GM18519 (cell line): ENCODE results near the gene CYP4F22.
"Not testable (repeated sequence)": the region's sequence is repeated elsewhere in the genome, so short reads cannot be mapped to it uniquely, and the experiment has no call there.

Source experiments
- ATAC-seq: cut with Tn5 transposase; IDR thresholded peaks from one replicate; pipeline ENCODE4 v1.9.1; 2021; ENCODE audit warnings: mild to moderate bottlenecking, moderate library complexity; ENCODE audit not compliant: unreplicated experiment, low FRiP score

CYP4F22 gene

DNA sequence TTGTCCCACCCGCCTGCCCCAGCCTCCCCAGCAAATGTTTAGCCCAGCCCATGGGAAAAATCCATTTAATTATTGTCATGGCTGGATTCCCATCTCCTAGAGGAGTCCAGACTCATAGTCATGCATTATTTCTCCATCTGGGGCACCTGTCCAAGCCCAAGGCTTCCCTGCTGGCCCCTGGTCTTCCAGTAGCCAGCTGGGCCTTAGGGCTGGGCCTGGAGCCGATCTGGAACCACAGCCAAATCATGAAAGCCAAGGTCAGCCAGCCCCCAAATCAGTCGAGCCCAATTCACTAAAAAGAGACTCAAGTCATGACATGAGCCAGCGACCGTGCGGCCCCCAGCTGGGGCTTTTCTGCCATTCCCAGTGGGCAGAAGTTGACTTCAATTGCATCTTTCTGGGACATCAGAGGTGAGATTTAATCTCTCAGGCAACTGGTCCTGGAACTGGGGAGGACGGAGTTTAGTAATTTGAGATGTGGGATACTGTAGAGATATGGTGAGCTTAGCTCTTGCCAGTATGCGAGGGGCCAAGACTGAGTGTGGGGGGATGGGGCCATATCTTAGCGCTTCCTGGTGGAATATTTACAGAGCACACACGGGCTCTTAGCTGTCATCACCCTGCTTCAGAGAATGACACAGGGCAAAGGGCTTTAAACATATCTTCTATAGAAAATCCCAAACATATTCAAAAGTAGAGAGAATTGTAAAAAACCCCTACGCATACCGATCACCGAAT is 19.7 kb upstream of the CYP4F22 start:
- ATAC-seq: no peak

DNA sequence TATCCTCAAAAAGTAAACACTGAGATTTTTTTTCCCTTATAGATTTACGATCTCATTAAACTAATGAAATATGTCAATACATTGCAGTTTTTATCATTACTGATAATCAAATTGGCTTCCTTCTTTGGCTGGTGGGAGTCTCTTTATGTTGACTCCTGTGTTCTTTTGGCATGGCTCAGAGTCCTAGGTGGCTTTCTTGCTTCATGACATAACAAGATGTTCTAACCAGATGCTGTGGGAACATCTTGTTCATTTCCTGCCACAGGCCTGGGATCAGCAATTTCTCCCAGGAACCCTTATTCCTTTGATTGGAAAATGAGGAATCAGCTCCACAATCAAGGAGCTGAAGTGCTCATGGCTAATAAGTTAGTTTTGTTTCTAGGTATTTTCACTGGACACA is 13.2 kb upstream of the CYP4F22 start:
- ATAC-seq: no peak

GRCh38 chr19:15498156-15498858 is 10.0 kb upstream of the CYP4F22 start:
- ATAC-seq: no peak

GRCh38 chr19:15498910-15499309 is 9.4 kb upstream of the CYP4F22 start:
- no peak for ATAC-seq

GRCh38 chr19:15501596-15501995 is 6.7 kb upstream of the CYP4F22 start:
- no peak for ATAC-seq

DNA sequence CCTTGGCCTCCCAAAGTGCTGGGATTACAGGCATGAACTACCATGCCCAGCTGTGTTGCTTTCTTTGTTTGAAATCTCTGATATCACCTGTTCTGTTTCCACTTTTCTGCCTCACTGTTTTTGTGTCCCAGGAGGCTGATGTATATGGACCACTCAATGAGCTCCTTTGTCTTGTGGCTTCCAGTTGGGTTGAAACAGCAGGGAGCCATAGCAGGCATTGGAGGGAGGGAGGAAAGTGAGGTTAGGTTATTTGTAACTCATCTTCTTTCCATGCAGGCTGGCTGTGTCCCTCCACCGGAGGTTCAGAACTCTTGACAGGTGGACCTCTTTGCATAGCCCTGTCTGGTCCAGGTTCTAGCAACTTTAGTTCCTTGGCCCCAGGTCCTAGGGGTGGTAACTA is 6.1 kb upstream of the CYP4F22 start:
- ATAC-seq: no peak

DNA sequence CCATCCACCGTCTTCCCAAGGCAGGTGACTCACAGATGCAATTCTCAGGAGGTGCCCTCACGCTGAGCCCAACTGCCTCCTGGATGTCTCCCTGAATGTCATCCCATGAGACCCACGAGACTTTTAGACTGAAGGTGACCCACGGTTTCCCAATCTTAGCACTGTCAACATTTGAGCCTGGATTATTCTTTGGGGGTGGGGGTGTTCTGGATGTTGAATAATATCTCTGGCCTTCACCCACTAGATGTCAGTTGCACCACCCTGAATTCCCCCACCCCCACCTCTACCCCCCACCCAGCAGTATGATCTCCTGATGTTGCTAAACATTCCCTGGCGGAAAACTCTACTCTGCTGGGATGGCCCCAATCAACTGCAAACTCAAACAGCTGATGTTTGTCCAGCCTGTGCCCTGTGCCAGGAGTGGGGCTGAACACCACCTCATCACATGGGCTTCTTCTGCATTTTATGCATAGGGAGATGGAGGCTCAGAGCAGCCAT is 2.2 kb upstream of the CYP4F22 start:
- ATAC-seq: no peak

DNA sequence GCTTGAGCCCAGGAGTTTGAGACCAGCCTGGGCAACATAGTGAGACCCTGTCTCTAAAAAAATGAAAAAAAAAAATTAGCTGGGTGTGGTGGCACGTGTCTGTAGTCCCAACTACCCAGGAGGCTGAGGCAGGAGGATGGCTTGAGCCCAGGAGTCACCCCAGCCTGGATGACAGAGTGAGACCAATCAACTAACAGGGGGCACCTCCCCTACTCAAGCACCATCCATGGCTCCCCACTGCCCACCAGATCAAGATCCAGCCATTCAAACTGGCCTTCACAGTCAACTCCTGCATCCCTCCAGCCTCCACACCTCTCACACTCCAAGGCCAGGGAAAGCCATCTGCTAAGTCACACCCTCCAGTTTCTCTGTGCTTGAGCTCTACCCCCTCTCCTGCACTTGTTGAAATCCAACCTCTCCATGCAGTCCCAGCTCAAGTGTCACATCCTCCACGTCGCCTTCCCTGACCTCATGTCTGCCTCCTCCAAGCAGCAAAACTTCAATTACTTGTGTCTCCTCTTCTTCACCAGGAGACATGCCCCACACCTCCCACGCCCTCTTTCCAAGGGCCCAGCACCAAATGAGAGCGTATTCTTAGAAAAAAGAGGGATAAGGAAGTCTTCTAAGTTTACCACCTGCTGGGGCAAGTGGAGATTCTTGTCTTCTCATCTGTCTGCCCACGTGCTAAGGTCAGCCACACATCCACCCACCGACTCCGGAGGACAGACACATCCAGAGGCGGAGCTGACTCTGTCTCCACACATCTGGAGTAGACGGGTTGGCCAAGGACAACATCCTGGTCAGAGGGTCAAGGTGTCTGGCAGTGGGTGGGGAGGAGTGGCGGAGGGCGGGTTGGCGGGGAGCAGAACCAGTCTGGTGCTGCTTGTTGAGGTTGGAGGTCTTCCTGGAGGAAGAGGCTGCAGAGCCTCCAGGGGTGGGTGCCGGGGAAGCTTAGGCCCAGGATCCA is 974 bp upstream of the CYP4F22 start:
- no peak for ATAC-seq

DNA sequence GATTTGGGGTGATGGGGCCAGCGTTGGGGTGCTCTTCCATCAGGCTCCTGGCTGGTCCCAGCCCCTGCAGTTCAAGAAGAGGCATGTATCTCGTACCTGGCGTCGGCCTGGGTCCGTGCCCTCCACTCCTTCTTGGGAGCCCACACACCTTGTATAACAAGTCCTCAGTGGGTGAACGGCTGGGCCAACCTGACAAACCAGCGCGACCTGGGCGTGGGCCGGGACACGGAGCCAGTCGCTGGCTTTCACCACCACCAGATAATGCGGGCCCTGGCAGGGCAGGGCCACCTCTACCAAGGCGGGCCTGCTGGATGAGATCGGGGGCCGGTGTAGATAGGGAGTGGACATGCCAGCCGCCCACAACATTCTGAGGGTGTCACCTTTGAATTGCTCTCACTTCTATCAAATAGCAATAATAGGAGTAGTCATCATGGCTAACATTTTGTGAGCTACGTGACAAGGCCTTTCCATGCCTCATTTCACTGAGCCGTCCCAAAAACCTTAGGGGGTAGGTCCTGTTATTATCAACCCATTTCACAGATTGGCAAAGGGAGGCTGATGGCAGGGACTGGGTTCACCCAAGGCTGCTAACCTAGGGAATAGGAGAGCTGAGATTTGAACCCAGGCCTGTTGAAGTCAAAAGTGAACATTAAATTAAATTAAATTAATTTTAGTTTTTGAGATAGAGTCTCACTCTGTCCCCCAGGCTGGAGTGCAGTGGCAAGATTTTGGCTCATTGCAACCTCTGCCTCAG is 3.5 kb downstream of the CYP4F22 start:
- no peak for ATAC-seq

DNA sequence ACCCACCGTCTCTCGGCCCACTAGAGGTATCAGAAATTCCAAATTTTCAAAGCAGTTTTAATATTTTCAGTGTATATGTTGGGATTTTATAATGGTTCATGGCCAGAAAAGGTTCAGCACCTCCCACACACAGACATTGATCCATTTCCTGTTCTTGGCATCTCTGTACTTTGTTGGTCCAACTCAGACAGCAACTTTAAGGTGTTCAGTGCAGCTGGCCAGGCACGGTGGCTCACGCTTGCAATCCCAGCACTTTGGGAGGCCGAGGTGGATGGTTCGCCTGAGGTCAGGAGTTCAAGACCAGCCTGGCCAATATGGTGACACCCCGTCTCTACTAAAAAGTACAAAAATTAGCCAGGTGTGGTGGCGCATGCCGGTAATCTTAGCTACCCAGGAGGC is 6.9 kb downstream of the CYP4F22 start:
- ATAC-seq: not testable (repeated sequence)

- ATAC-seq: no peak
Observed at GRCh38 chr19:15516363-15516762, 8.0 kb downstream of the CYP4F22 start.

DNA sequence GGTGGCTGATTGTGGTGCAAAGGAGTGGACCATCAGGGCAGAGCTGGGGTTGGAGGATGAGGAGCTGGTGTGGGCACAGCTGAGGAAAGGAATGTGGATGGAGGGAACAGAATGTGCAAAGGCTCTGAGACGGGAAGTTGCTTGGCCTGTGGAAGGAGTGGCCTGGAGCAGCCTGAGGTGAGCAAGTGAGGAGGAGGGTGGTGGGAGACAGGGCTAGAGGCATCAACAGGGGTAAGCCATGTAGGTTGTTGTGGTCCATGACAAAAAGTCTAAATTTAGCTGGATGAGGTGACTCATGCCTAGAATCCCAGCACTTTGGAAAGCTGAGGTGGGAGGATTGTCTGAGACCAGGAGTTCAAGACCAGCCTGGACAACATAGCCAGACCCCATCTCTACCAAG is 9.5 kb downstream of the CYP4F22 start:
- no peak for ATAC-seq

GRCh38 chr19:15519433-15519976 is 11.2 kb downstream of the CYP4F22 start:
- no peak for ATAC-seq

GRCh38 chr19:15524781-15525180 is 16.5 kb downstream of the CYP4F22 start:
- ATAC-seq: no peak

DNA sequence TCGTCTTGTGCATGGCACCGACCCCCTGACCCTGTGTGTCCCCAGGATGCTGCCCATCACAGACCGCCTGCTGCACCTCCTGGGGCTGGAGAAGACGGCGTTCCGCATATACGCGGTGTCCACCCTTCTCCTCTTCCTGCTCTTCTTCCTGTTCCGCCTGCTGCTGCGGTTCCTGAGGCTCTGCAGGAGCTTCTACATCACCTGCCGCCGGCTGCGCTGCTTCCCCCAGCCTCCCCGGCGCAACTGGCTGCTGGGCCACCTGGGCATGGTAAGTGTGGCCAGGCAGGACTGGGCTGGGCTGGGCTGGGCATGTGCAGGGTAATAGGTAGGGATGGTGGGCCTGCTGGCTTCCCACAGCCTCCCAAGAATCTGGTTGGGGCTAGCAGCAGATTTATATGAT is 17.0 kb downstream of the CYP4F22 start:
- ATAC-seq: no peak

GRCh38 chr19:15526408-15526807 is 18.1 kb downstream of the CYP4F22 start:
- ATAC-seq: no peak

DNA sequence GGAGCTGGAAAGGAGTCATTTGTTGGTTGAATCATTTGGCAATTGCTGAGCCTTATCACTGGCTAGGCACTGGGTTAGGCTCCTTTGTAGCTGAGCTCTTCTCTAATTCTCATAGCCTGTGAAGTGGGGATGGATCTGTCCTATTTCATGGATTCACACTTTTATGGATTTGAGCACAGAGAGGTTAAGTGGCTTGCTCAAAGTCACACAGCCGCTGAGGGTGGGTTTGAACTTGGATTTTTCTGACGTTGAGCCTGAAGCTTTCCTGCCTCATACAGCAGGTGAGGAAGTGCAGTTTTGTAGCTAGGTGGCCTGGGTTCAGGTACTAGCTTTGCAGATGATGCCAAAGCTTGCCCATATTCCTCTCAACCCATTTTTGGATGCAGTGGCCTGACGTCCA is 19.4 kb downstream of the CYP4F22 start:
- no peak for ATAC-seq

DNA sequence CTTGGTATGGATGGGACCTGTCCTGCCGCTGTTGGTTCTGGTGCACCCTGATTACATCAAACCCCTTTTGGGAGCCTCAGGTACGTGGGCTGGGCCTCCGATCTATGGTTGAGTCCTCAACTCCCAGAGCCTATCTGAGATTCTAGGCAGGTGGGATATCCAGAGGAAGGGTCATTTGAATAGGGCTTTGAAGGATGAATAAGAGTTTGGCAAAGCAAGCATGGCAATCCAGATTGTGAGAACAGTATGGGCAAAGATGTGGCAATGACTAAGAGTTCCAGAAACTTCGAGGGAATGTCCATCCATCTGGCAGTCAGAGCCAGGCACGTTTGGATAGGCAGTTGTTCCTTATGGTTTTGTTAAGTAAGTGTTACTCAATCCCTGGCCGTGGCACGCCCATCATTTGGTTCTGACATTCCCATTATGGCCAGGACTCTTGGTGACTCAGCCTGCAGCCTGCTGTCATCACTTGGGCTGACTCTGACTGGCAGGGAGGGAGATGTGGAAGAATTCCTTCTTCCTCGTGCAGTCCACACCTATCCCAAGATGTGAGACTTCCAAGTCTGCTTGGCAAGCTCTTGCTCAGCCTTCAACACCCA is 21.5 kb downstream of the CYP4F22 start:
- no peak for ATAC-seq

DNA sequence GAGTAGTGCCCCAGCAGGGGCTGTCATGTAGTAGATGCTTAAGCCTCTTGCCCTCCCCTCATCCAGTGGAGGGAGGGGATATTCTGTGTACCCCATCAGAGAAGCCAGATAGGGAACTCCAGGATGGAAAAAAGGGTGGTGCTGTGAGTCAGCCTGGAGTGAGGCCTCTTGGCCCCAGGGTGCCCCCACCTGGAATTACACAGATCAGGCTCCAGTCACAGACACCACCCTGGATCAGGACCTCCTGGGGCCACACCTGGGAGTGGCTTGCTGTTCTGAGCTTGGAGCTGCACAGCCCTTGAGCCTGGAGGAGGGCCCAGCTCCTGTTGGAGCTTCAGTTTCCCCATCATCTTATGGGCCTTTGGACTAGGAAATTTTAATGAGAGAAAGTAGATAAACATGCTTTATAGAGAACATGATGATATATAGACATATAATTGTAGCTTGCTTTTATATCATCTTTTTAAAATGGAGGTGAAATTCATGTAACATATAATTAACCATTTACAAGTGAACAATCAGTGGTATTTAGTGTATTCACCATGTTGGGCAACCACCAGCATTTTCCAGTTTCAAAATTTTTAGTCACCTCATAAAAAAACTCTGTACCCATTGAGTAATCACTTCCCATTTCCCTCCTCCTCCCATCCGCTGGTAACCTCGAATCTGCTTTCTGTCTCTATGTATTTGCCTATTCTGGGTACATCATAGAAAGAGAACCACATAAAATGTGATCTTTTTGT is 24.6 kb downstream of the CYP4F22 start:
- no peak for ATAC-seq
